Parathyroid adenoma (tissue), 2 donors: ENCODE results near the gene COL6A3.

Source experiments
- H2AFZ ChIP-seq: fragments of 300-600 bp; sonication (generic); one replicate; pipeline ENCODE4 v1.7.0; 2017; ENCODE audit warnings: antibody characterized with exemption, mild to moderate bottlenecking
- H3K27ac ChIP-seq: fragments of 300-600 bp; sonication (generic); one replicate; pipeline ENCODE4 v1.7.0; 2017
- H3K27me3 ChIP-seq: fragments of 300-600 bp; sonication (generic); one replicate; pipeline ENCODE4 v1.7.0; 2017; ENCODE audit warnings: low read length; ENCODE audit not compliant: control insufficient read depth, insufficient read depth
- H3K36me3 ChIP-seq: fragments of 300-600 bp; sonication (generic); one replicate; pipeline ENCODE4 v1.7.0; 2017; ENCODE audit warnings: low read length; ENCODE audit not compliant: control insufficient read depth, insufficient read depth
- H3K4me1 ChIP-seq: fragments of 300-600 bp; sonication (generic); one replicate; pipeline ENCODE4 v1.7.0; 2017; ENCODE audit warnings: control low read depth
- H3K4me2 ChIP-seq: fragments of 300-600 bp; sonication (generic); one replicate; pipeline ENCODE4 v1.7.0; 2017; ENCODE audit warnings: low read length
- H3K4me3 ChIP-seq: fragments of 300-600 bp; sonication (generic); one replicate; pipeline ENCODE4 v1.7.0; 2017; ENCODE audit warnings: low read depth, low read length
- H3K79me2 ChIP-seq: fragments of 300-600 bp; sonication (generic); one replicate; pipeline ENCODE4 v1.7.0; 2017; ENCODE audit warnings: control low read depth
- H3K9ac ChIP-seq: fragments of 300-600 bp; sonication (generic); one replicate; pipeline ENCODE4 v1.7.0; 2017; ENCODE audit warnings: mild to moderate bottlenecking
- H3K9me3 ChIP-seq: fragments of 300-600 bp; sonication (generic); one replicate; pipeline ENCODE4 v1.7.0; 2017; ENCODE audit warnings: low read length; ENCODE audit not compliant: control insufficient read depth
- CTCF ChIP-seq: fragments of 300-600 bp; sonication (generic); IDR thresholded peaks from one replicate; pipeline ENCODE4 v1.7.0; 2017; ENCODE audit warnings: antibody characterized with exemption, mild to moderate bottlenecking
- donor health status: primary hyperparathyroidism.

COL6A3 gene

GRCh38 chr2:237280939-237281338 lies 133.0 kb downstream of the COL6A3 start:
- H3K4me2 ChIP-seq = no peak overlapping the region
- no peak overlapping the region for H3K4me3 ChIP-seq
- H3K4me1 ChIP-seq = no peaks in the 10 kb centered on the region

GRCh38 chr2:237280229-237280628 lies 133.7 kb downstream of the COL6A3 start:
- H3K9ac ChIP-seq = no peak overlapping the region
- H3K9me3 ChIP-seq = no peaks in the 10 kb centered on the region
- no peak overlapping the region for H3K4me3 ChIP-seq
- H2AFZ ChIP-seq = no peak overlapping the region
- H3K27me3 ChIP-seq = no peaks in the 10 kb centered on the region
- no peaks in the 10 kb centered on the region for H3K4me1 ChIP-seq
- H3K79me2 ChIP-seq = no peaks in the 10 kb centered on the region
- H3K4me2 ChIP-seq = no peak overlapping the region
- no peak overlapping the region for H3K27ac ChIP-seq
- TF ChIP-seq CTCF = no peak
- no peaks in the 10 kb centered on the region for H3K36me3 ChIP-seq

More at GRCh38 chr2:237280939-237281338, 133.0 kb downstream of the COL6A3 start:
- TF ChIP-seq CTCF = no peak
- no peak overlapping the region for H3K9ac ChIP-seq
- no peaks in the 10 kb centered on the region for H3K27me3 ChIP-seq
- H3K9me3 ChIP-seq = no peaks in the 10 kb centered on the region
- H3K27ac ChIP-seq = no peak overlapping the region
- no peak overlapping the region for H2AFZ ChIP-seq
- H3K79me2 ChIP-seq = no peaks in the 10 kb centered on the region
- no peaks in the 10 kb centered on the region for H3K36me3 ChIP-seq

- Histone ChIP-seq H3K79me2 (no peaks in the 10 kb centered on the region), H3K27ac (no peak overlapping the region), H3K9ac (no peak overlapping the region), H3K4me2 (no peak overlapping the region), H2AFZ (no peak overlapping the region), H3K4me3 (no peak overlapping the region), H3K27me3 (no peaks in the 10 kb centered on the region), H3K4me1 (no peaks in the 10 kb centered on the region), H3K36me3 (no peaks in the 10 kb centered on the region), H3K9me3 (no peaks in the 10 kb centered on the region)
- TF ChIP-seq CTCF = no peak
Observed at GRCh38 chr2:237279012-237279768, 134.8 kb downstream of the COL6A3 start.

GRCh38 chr2:237278568-237278967 lies 135.4 kb downstream of the COL6A3 start:
- H3K27ac ChIP-seq = no peak overlapping the region
- H2AFZ ChIP-seq = no peak overlapping the region
- H3K36me3 ChIP-seq = no peaks in the 10 kb centered on the region
- H3K4me2 ChIP-seq = no peak overlapping the region
- H3K4me1 ChIP-seq = no peaks in the 10 kb centered on the region
- H3K79me2 ChIP-seq = no peaks in the 10 kb centered on the region
- TF ChIP-seq CTCF = no peak
- H3K4me3 ChIP-seq = no peak overlapping the region
- H3K9ac ChIP-seq = no peak overlapping the region
- H3K9me3 ChIP-seq = no peaks in the 10 kb centered on the region
- no peaks in the 10 kb centered on the region for H3K27me3 ChIP-seq
